Cardiac septum (tissue), 1 donor: ENCODE measurements around the gene STARD10. TPM values are rescaled to one million over a fixed set of nuclear protein-coding genes. Genes with fewer than 3 reads are reported as not detected.

Experiments used
- DNase-seq: peaks from one replicate; pipeline ENCODE4 v3.0.0-alpha.2; 2020; ENCODE audit warnings: low spot score
- intact Hi-C: fragments of 100-400 bp; cut with DNase I; formaldehyde crosslinking; loops from one replicate; pipeline ENCODE4 v1.14.0; 2022
- total RNA-seq: library from RNA; stranded (reverse); fragmentation: NEBNext Ultra II Directional; extraction: Animal tissue kit (Norgen Biotek cat#: 25700); gene quantifications from one replicate; pipeline ENCODE4 v1.2.1, GENCODE V29; 2021
- donor health status: DM: no; HTN: no; CAD: no.

STARD10 gene
- total RNA-seq, 1 donor from 2014 or later, result 45.2 TPM

GRCh38 chr11:72784662-72785061 lies 9.2 kb downstream of the STARD10 start:
- no peak for DNase-seq
- intact Hi-C loops, result no loop called here

GRCh38 chr11:72783144-72783905 lies 10.5 kb downstream of the STARD10 start:
- no peak for DNase-seq
- intact Hi-C loops, result no loop called here

GRCh38 chr11:72782081-72782920 lies 11.5 kb downstream of the STARD10 start:
- intact Hi-C loops, result no loop called here
- DNase-seq, result no peak

- intact Hi-C loops, result no loop called here
- no peak for DNase-seq
These were observed 12.3 kb downstream of the STARD10 start for GRCh38 chr11:72781313-72782080.

GRCh38 chr11:72781063-72781312 lies 12.9 kb downstream of the STARD10 start:
- intact Hi-C loops, result no loop called here
- DNase-seq, result no peak

GRCh38 chr11:72780296-72781062 lies 13.4 kb downstream of the STARD10 start:
- DNase-seq, result no peak
- intact Hi-C loops, result no loop called here

- intact Hi-C loops, result no loop called here
- no peak for DNase-seq
These were observed 14.2 kb downstream of the STARD10 start for GRCh38 chr11:72779495-72780128.

- no peak for DNase-seq
- intact Hi-C loops, result no loop called here
These were observed 15.0 kb downstream of the STARD10 start for GRCh38 chr11:72778535-72779494.

GRCh38 chr11:72777755-72778278 lies 16.0 kb downstream of the STARD10 start:
- no peak for DNase-seq
- intact Hi-C loops, result no loop called here

- intact Hi-C loops, result no loop called here
- DNase-seq, result peak; percentile 85
These were observed 16.7 kb downstream of the STARD10 start for GRCh38 chr11:72776844-72777754.

- no peak for DNase-seq
These were observed 17.6 kb downstream of the STARD10 start for GRCh38 chr11:72776117-72776843.

GRCh38 chr11:72775288-72776110 lies 18.3 kb downstream of the STARD10 start:
- no peak for DNase-seq
- intact Hi-C loops, result no loop called here

More at GRCh38 chr11:72776117-72776843, 17.6 kb downstream of the STARD10 start:
- intact Hi-C loops, result no loop called here

GRCh38 chr11:72774499-72774898 lies 19.3 kb downstream of the STARD10 start:
- intact Hi-C loops, result no loop called here
- no peak for DNase-seq

GRCh38 chr11:72773696-72774095 lies 20.2 kb downstream of the STARD10 start:
- intact Hi-C loops, result no loop called here
- no peak for DNase-seq

- DNase-seq, result no peak
- intact Hi-C loops, result no loop called here
These were observed 20.6 kb downstream of the STARD10 start for GRCh38 chr11:72773291-72773690.
